GM12874 (cell line): ENCODE data around the gene CSTA.

Experiments used
- TF ChIP-seq, protein P1 (sequence below): IDR thresholded peaks from 2 replicates; pipeline ENCODE4 v1.5.1; 2011; ENCODE audit warnings: low read depth, mild to moderate bottlenecking, control low read depth, low read length, moderate library complexity; ENCODE audit not compliant: insufficient read depth

CSTA gene

DNA sequence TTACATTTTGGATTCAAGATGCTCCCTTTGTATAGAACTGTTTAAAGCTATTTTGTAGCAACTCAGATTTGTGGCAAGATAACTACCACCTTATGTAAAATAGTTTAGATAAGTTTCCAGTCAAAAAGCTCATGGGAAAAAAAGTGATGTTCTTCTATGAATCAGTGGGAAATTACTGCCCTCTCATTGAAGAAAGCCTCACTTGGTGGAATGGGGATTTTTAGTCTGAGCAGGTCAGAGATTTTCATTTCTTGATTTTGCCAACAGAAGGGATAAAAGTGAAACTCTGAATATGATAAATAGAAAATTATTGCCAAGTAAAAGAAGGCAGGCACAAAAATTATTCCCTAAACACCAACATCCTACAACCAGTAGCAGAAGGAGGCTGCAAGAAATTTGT lies 25.8 kb upstream of the CSTA start:
- TF ChIP-seq, protein P1, sequence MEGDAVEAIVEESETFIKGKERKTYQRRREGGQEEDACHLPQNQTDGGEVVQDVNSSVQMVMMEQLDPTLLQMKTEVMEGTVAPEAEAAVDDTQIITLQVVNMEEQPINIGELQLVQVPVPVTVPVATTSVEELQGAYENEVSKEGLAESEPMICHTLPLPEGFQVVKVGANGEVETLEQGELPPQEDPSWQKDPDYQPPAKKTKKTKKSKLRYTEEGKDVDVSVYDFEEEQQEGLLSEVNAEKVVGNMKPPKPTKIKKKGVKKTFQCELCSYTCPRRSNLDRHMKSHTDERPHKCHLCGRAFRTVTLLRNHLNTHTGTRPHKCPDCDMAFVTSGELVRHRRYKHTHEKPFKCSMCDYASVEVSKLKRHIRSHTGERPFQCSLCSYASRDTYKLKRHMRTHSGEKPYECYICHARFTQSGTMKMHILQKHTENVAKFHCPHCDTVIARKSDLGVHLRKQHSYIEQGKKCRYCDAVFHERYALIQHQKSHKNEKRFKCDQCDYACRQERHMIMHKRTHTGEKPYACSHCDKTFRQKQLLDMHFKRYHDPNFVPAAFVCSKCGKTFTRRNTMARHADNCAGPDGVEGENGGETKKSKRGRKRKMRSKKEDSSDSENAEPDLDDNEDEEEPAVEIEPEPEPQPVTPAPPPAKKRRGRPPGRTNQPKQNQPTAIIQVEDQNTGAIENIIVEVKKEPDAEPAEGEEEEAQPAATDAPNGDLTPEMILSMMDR = no peak

DNA sequence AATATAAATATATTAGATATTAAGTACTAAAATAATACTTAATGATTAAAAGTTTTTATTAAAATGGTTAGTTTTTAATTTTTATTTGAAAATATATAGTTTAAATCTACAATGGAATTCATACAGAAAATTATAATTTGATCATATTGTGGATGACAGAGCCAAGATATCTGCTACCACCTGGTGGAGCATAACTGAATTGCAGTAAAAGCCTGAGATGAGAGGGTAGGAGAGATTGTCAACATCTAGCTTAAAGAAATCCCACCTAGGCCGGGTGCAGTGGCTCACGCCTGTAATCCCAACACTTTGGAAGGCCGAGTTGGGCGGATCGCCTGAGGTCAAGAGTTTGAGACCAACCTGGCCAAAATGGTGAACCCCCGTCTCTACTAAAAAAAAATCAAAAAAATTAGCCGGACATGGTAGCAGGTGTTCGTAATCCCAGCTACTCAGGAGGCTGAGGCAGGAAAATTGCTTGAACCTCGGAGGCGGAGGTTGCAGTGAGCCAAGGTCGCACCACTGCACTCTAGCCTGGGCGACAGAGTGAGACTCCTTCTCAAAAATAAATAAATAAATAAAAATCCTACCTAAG lies 25.1 kb upstream of the CSTA start:
- TF ChIP-seq, protein P1 = peak; percentile 53; the same call in 1 of the 2 replicates

DNA sequence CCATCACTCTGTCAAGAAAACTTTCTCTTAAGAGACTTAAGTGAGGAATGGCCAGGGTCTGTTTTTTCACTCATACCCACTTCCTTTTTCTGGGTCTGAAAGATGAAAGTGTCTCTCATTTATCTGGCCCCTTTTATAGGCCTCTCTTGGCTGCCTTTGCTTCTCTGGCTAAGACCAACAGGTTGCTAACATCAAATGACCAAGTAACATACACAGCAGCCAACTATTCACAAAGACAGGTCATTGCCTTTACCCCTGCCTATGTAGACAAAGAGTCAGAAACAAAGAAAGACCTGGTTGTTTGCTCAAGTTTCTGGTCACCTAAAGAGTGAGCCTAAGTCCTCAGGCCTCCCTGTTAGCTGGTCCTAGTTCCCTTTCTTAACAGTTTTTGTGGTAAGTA lies 24.0 kb upstream of the CSTA start:
- TF ChIP-seq, protein P1 = no peak

DNA sequence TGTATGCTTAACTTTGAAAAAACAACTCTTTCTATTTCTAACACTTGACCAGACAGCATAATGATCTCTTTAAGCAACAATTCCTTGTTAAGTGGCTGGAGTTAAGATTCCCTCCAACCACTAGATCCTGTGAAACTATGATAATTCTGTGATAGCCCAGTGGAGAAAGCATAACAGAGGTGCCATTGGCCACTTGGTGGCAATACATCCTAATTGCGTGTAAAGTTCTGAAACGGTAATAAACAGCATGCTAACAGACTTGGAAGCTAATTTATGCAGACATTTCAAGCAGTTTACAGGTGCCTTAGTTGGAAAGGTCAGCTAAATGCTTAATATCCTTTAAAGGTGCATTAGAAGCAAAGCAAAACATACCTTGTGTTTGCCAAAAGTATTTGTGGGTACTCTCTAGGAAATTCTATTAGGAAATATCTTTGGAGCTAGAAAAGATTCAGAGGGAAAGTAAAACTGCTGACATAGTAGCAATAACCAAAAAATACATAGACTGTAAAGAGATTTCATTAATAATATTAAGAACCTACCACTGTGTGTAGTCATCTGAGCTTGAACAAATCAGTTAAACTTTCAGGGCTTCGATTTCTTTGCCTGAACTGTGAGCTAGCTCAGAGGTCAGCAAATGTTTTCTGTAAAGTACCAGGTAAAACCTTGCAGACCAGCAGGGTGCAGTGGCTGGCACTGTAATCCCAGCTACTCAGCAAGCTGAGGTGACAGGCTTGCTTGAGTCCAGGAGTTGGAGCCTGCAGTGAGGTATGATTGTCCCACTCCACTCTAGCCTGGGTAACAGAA lies 19.0 kb upstream of the CSTA start:
- TF ChIP-seq, protein P1 = peak; percentile 21

DNA sequence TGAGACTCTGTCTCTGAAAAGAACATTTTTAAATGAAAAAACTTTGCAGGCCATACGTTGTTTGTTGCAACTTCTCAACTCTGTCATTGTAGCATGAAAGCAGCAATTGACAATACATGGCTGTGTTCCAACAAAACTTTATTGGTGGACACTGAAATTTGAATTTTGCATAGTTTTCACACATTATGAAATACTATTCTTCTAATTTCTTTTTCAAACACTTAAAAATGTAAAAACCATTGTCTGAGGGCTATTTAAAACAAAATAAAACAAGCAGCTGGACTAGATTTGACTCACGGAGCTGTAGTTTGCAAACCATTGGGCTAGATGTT lies 18.5 kb upstream of the CSTA start:
- TF ChIP-seq, protein P1 = no peak

DNA sequence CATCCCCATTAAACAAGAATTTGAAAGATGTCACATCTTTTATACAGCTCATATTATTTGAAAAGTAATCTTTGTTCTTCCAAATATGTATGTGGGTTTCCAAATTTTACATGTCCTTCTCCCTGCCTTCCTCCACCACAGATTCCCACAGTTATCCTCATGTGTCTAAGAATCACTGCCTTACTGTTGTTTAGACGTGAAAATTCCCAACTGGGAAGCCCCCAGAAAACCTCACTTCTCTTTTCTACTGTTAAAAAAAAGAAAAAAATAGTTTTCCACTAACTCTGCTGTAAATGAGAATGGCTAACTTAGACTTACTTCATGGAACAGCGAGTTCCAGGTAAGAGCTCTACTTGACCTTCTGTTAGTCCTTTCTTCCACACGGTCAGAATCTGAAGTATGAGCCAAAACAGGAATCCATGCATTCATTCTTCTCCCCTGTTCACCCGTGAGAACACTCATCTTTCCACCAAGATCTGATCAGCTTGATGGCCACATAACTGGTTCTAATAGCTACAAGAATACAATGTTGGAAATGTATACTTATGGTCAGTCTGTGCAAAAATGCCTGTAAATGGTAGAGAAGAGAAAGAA lies 17.9 kb upstream of the CSTA start:
- TF ChIP-seq, protein P1 = no peak

DNA sequence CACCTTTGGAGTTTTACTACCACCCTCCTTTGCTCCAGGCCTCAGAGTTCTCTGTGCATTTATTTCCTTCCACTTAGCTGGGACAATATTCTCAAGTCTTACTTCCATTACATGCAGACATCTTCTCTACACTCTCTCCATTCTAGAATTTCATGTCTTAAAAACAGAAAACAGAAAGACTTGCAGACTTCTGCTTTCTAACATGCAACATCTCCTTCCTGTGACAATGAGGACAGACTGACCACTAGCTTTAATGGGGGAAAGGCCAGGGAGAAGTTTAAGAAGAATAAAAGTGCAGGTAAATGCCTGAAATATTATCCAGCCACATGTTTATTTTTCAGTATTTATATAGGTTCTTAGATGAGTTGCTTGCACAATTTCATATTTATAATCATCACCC lies 17.1 kb upstream of the CSTA start:
- TF ChIP-seq, protein P1 = no peak
